ENCODE data around the gene MAPK9. TPM values are rescaled to one million over a fixed set of nuclear protein-coding genes. Genes with fewer than 3 reads are reported as not detected.

MAPK9 gene
- total and polyA plus RNA-seq, 9 of the 15 experiments (the other 6 are each of a cell fraction or from before 2014, with no cell fraction given): 4.8 to 58.0 (median 29.9) TPM

- no peak overlapping the region for H3K9ac ChIP-seq (ENCODE audit: insufficient read depth in 1 of 2, low read depth in 2 of 2, low read length in 2 of 2)
- no peak overlapping the region for H3K4me2 ChIP-seq (ENCODE audit: insufficient read depth, low read length)
- ChIA-PET POLR2A (interaction anchor here (0.8 to 1.1 kb wide), 2 partner anchors 33 to 336 kb away, joined by 3 to 4 read pairs; no protein-coding TSS in a partner anchor), CTCF (ENCODE audit: low intra/inter-chr PET ratio) (interaction anchor here (0.6 kb wide), 1 partner anchor 151 kb away, joined by 3 read pairs; no protein-coding TSS in a partner anchor)
- H4K20me1 ChIP-seq (replicated peaks; ENCODE audit: control insufficient read depth, insufficient read depth, low read length): no peaks in the 10 kb centered on the region
- no peaks in the 10 kb centered on the region for H3K9me3 ChIP-seq (replicated peaks; ENCODE audit: control insufficient read depth, insufficient read depth, low read depth, low read length)
- H3K4me1 ChIP-seq (replicated peaks in 1 of 2; ENCODE audit: control insufficient read depth in 2 of 2, insufficient read depth in 2 of 2, low read length in 2 of 2): peaks cover 8 to 37% of the 10 kb centered on the region in 2 experiments; a peak in 4 of 5 replicates
- 47% methylated on average over 11 of the region's 11 CpGs for WGBS (ENCODE audit: insufficient coverage, low coverage, missing lambda C conversion rate)
- intact Hi-C loops (cut with micrococcal nuclease): loop anchor here (10.0 kb wide), 2 partner anchors 88 to 398 kb away; partner anchors contain the start of gene MAPK9
- no peaks in the 10 kb centered on the region for H3K79me2 ChIP-seq (ENCODE audit: control insufficient read depth, insufficient read depth, low read length)
- H3K9me1 ChIP-seq (ENCODE audit: control insufficient read depth, insufficient read depth, low read length): peaks cover 4% of the 10 kb centered on the region
- no peaks in the 10 kb centered on the region for H3K36me3 ChIP-seq (ENCODE audit: control insufficient read depth, insufficient read depth, low read length)
- ATAC-seq (no peak), DNase-seq (ENCODE audit: extremely low read depth in 1 of 4, low spot score in 3 of 4) (no peak), FAIRE-seq (peak; percentile 26)
- H3K27me3 ChIP-seq (ENCODE audit: control insufficient read depth in 2 of 2, insufficient read depth in 2 of 2, low read length in 2 of 2): peaks cover 0 to 21% of the 10 kb centered on the region in 2 experiments; a peak in 2 of 5 replicates
- H3K27ac ChIP-seq (ENCODE audit: extremely low read depth, low read depth, low read length): no peak overlapping the region
- no peak overlapping the region for H3K4me3 ChIP-seq
- no TSS peak for BruUV-seq (replicated peaks)
- in situ Hi-C loops (cut with MboI): loop anchor here (10.0 kb wide), 1 partner anchor 448 kb away; no protein-coding TSS in a partner anchor
- H2AFZ ChIP-seq (ENCODE audit: low read depth, low read length): no peak overlapping the region
- TF ChIP-seq, protein P1, sequence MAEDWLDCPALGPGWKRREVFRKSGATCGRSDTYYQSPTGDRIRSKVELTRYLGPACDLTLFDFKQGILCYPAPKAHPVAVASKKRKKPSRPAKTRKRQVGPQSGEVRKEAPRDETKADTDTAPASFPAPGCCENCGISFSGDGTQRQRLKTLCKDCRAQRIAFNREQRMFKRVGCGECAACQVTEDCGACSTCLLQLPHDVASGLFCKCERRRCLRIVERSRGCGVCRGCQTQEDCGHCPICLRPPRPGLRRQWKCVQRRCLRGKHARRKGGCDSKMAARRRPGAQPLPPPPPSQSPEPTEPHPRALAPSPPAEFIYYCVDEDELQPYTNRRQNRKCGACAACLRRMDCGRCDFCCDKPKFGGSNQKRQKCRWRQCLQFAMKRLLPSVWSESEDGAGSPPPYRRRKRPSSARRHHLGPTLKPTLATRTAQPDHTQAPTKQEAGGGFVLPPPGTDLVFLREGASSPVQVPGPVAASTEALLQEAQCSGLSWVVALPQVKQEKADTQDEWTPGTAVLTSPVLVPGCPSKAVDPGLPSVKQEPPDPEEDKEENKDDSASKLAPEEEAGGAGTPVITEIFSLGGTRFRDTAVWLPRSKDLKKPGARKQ (CRISPR knock-in tag; IDR thresholded peaks at IDR 0.05): no peak
- TF ChIP-seq SAP30 (IDR thresholded peaks at IDR 0.05; ENCODE audit: borderline replicate concordance, insufficient read depth, low read depth, low read length, poor library complexity, severe bottlenecking) (no peak), ELK3 (CRISPR knock-in tag; IDR thresholded peaks at IDR 0.05) (no peak), DMBX1 (CRISPR knock-in tag; IDR thresholded peaks at IDR 0.05; ENCODE audit: borderline replicate concordance) (no peak), CEBPZ (IDR thresholded peaks at IDR 0.05; ENCODE audit: borderline replicate concordance, low read depth, low read length) (no peak), ZNF316 (IDR thresholded peaks at IDR 0.05) (0 out of 2 replicates have a peak, but pooled peaks have one; percentile 15), BMI1 (IDR thresholded peaks at IDR 0.05; ENCODE audit: low read length) (no peak)
Observed at GRCh38 chr5:180206993-180207392, 84.9 kb downstream of the MAPK9 start.

All from K562 (cell line).